A549 (cell line): ENCODE results near the gene DRAXIN. TPM values are rescaled to one million over a fixed set of nuclear protein-coding genes. Genes with fewer than 3 reads are reported as not detected.

Experiments
- ATAC-seq, 2 experiments: fragments of 200-7000 bp in 1 of 2; fragments of >200 bp in 1 of 2; cut with Nextera tagmentation in 1 of 2; cut with Tn5 transposase in 1 of 2; 3 replicates each; pipeline versions ENCODE4 v1.8.0 to v1.9.1; 2018 to 2020; ENCODE audit warnings: mild to moderate bottlenecking in 1 of 2, moderate library complexity in 1 of 2
- CTCF ChIA-PET: fragments of 300-600 bp; sonication (Branson Sonifier 250); formaldehyde crosslinking; extraction: SDS; loops from one replicate; lab custom pipeline; 2021; ENCODE audit warnings: antibody characterized with exemption, inconsistent platforms; lab: Yijun Ruan, JAX
- POLR2A ChIA-PET: fragments of 350-600 bp; formaldehyde crosslinking; extraction: SDS; loops from one replicate; lab custom pipeline; 2021; ENCODE audit warnings: antibody characterized with exemption, inconsistent platforms; lab: Yijun Ruan, JAX
- DNase-seq, 2 experiments: peaks; one replicate each; pipeline versions ENCODE4 v3.0.0 to v3.0.0-alpha.2; 2011 to 2016; ENCODE audit warnings: low read depth in 1 of 2, low spot score in 1 of 2
- FAIRE-seq: peaks from 2 replicates; lab custom pipeline; 2011; peaks lifted over from hg19 to GRCh38; lab: Jason Lieb, UNC
- H3K27ac ChIP-seq, 2 experiments: fragments of >200 bp; sonication (Bioruptor Twin); formaldehyde crosslinking; 3 replicates each; pipeline ENCODE4 v1.5.1; 2016 to 2017
- H3K4me1 ChIP-seq: fragments of >200 bp; sonication (Bioruptor Twin); formaldehyde crosslinking; 3 replicates; pipeline ENCODE4 v1.6.1; 2016
- H3K4me2 ChIP-seq: fragments of >200 bp; sonication (Bioruptor Twin); formaldehyde crosslinking; 3 replicates; pipeline ENCODE4 v1.6.1; 2016
- H3K4me3 ChIP-seq: fragments of >200 bp; sonication (Bioruptor Twin); formaldehyde crosslinking; 3 replicates; pipeline ENCODE4 v1.5.1; 2016
- H3K9me3 ChIP-seq: fragments of >200 bp; sonication (Bioruptor Twin); formaldehyde crosslinking; 3 replicates; pipeline ENCODE4 v1.6.1; 2016
- CBX2 ChIP-seq: fragments of 200-600 bp; sonication (generic); IDR thresholded peaks from 2 replicates; pipeline ENCODE4 v1.6.1; 2016; ENCODE audit warnings: low read depth, mild to moderate bottlenecking, borderline replicate concordance
- CTCF ChIP-seq: fragments of >200 bp; sonication (Bioruptor Twin); formaldehyde crosslinking; IDR thresholded peaks from 3 replicates; pipeline ENCODE4 v1.5.1; 2016
- E2F6 ChIP-seq: IDR thresholded peaks from 2 replicates; pipeline ENCODE4 v1.6.1; 2012; ENCODE audit warnings: low read depth, borderline replicate concordance
- EHF ChIP-seq: fragments of 250-450 bp; sonication (Bioruptor Pico); IDR thresholded peaks from 2 replicates; pipeline ENCODE4 v1.5.0; 2020; ENCODE audit warnings: mild to moderate bottlenecking
- ESRRA ChIP-seq: fragments of 150-350 bp; IDR thresholded peaks from 2 replicates; pipeline ENCODE4 v1.6.1; 2014; ENCODE audit warnings: mild to moderate bottlenecking, low read length, borderline replicate concordance
- FOSB ChIP-seq: fragments of 250-450 bp; sonication (Bioruptor Pico); IDR thresholded peaks from 2 replicates; pipeline ENCODE4 v1.5.0; 2020; ENCODE audit warnings: mild to moderate bottlenecking, moderate library complexity
- FOXS1 ChIP-seq: fragments of 250-450 bp; sonication (Bioruptor Pico); IDR thresholded peaks from 2 replicates; pipeline ENCODE4 v1.5.0; 2020; ENCODE audit warnings: mild to moderate bottlenecking, moderate library complexity
- JUN ChIP-seq, 2 experiments: fragments of >200 bp; sonication (Bioruptor Twin); formaldehyde crosslinking; IDR thresholded peaks; 2 replicates in 1 of 2; 3 replicates in 1 of 2; pipeline ENCODE4 v1.6.1; 2016 to 2017
- MAZ ChIP-seq: fragments of 150-350 bp; IDR thresholded peaks from 2 replicates; pipeline ENCODE4 v1.6.1; 2014; ENCODE audit warnings: antibody characterized with exemption, low read depth, low read length, borderline replicate concordance
- NPAS2 ChIP-seq: fragments of 250-450 bp; sonication (Bioruptor Pico); IDR thresholded peaks from 2 replicates; pipeline ENCODE4 v1.8.0; 2022; ENCODE audit warnings: mild to moderate bottlenecking, moderate library complexity, borderline replicate concordance
- PHF8 ChIP-seq: fragments of 200-600 bp; sonication (generic); IDR thresholded peaks from 2 replicates; pipeline ENCODE4 v1.6.1; 2016; ENCODE audit warnings: low read depth, mild to moderate bottlenecking, antibody characterized with exemption, moderate library complexity, borderline replicate concordance
- RFX5 ChIP-seq: fragments of 450-650 bp; IDR thresholded peaks from 2 replicates; pipeline ENCODE4 v1.7.1; 2014; ENCODE audit warnings: antibody characterized with exemption, mild to moderate bottlenecking, moderate library complexity
- RNF2 ChIP-seq: fragments of 200-600 bp; sonication (generic); IDR thresholded peaks from 2 replicates; pipeline ENCODE4 v1.6.1; 2016; ENCODE audit warnings: low read depth, mild to moderate bottlenecking, antibody characterized with exemption, moderate library complexity, borderline replicate concordance
- SREBF2 ChIP-seq: fragments of 450-650 bp; IDR thresholded peaks from 2 replicates; pipeline ENCODE4 v1.6.1; 2014; ENCODE audit warnings: mild to moderate bottlenecking, moderate library complexity
- TFCP2L1 ChIP-seq: fragments of 250-450 bp; sonication (Bioruptor Pico); IDR thresholded peaks from 2 replicates; pipeline ENCODE4 v1.5.0; 2021; ENCODE audit warnings: mild to moderate bottlenecking
- WGBS: methylation state at CpG from one replicate; pipeline ENCODE4 v1.1.6; 2017; ENCODE audit errors: missing lambda C conversion rate; 5-methylcytosine and 5-hydroxymethylcytosine counted together
- polyA plus RNA-seq, 4 experiments: library from polyadenylated mRNA; depleted of rRNA in 3 of 4; stranded (reverse); fragments of >200 nt; fragmentation: RNase III in 1 of 4; extraction: RNeasy Plus Mini Kit Qiagen cat#74134 plus additional on column Dnase treatment in 1 of 4; gene quantifications; 2 replicates in 3 of 4; 3 replicates in 1 of 4; pipeline ENCODE4 v1.2.3, GENCODE V29; 2011 to 2017
- TF ChIP-seq, protein P1 (sequence below): fragments of 150-350 bp; IDR thresholded peaks from 2 replicates; pipeline ENCODE4 v1.6.1; 2014; ENCODE audit warnings: low read depth, mild to moderate bottlenecking, low read length

The DRAXIN gene
- polyA plus RNA-seq, 2 of the 4 experiments (the other 2 are of a cell fraction) = 0.03 TPM; not detected in 1

DNA sequence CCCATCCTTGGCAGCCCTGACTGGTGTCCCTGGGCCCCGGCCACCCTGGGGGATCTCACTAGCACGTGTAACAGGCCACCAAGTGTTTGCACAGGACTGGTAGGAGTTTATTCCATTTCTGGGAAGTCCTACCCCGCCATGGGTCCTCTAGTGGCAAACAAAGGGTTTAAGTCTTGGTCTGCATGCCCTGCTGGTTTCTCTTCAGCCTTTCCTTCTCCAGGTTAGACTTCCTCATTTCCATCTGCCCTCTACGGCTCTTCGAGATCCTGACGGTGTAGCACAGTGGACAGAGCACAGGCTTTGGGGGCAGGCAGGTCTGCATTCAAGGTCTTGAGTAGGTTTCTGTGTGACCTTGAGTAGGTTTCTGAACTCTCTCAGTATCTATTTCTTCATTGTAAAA, 47.3 kb downstream of the DRAXIN start:
- Histone ChIP-seq H3K4me2 (no peak overlapping the region), H3K4me3 (no peak overlapping the region), H3K27ac (peak overlapping the region in 1 of 2 experiments; percentile 98; a peak in 2 of 6 replicates), H3K9me3 (no peaks in the 10 kb centered on the region), H3K4me1 (peaks cover 14% of the 10 kb centered on the region)
- no peak for TF ChIP-seq PHF8
- ChIA-PET CTCF (interaction anchor here (1.0 to 2.1 kb wide), 2 partner anchors 10 to 57 kb away, joined by 3 to 10 read pairs; no protein-coding TSS in a partner anchor), POLR2A (no interaction called here)
- FAIRE-seq = no peak
- no peak for DNase-seq
- 84% methylated on average over 5 of the region's 6 CpGs for WGBS
- no peak for ATAC-seq

DNA sequence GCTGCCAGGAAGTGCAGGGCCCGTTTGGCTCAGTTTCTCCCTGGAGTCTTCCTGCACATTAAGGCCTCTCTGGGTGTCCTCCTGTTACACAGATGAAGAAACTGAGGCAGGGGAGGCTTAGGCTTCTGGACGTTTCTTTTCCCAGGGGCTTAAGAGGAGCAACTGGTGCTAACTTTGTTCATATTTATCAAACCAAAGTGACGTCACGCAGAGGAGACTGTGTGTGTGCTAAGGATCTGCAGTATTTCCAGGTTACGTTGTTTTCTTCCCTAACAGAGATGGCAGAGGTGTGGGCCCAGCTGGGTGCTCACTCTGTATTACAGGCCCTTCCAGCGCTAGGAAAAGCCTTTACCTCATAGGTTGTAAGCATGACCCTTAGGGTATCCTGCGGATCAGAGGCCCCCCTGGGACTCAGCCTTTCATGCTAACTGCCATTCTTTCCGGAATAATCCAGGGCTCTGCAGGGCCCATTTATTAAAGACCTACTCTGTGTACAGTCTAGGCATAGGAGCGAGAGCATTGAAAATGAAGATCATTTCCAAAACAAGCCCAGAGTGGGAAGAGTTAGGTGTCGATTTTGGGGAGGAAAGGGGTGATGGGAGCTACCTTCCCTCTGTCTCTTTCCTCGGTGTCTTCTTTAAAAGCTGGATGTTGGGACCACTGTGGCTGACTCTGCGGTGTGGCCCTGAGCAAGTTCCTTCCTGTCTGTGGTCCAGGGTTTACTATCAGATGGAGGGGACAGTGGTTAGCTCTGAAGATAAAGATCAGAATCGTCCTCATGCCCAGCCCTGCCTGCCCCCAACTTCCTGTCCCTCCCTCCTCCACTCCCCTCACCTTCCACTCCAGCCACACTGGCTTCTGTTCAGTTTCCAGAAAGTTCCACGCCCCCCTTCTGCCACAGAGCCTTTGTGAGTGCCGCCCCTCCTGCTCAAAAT, 49.0 kb downstream of the DRAXIN start:
- ChIA-PET CTCF (interaction anchor here (1.0 kb wide), 1 partner anchor 9 kb away, joined by 5 read pairs; no protein-coding TSS in a partner anchor), POLR2A (no interaction called here)
- Histone ChIP-seq H3K4me2 (no peak overlapping the region), H3K9me3 (no peaks in the 10 kb centered on the region), H3K4me3 (no peak overlapping the region), H3K4me1 (peaks cover 14% of the 10 kb centered on the region), H3K27ac (no peak overlapping the region)
- no peak for ATAC-seq
- FAIRE-seq = no peak
- WGBS = 73% methylated on average over 15 of the region's 15 CpGs
- TF ChIP-seq MAZ (no peak), FOXS1 (CRISPR knock-in tag) (no peak), EHF (CRISPR knock-in tag) (no peak), CTCF (no peak), FOSB (CRISPR knock-in tag) (no peak), SREBF2 (no peak), CBX2 (no peak), JUN (IDR thresholded peaks at IDR 0.05) (no peak), E2F6 (no peak)
- no peak for DNase-seq

GRCh38 chr1:11741482-11741881, 50.0 kb downstream of the DRAXIN start:
- ChIA-PET POLR2A (no interaction called here), CTCF (no interaction called here)
- FAIRE-seq = no peak

More at GRCh38 chr1:11741482-11741881, 50.0 kb downstream of the DRAXIN start:
- no peak overlapping the region for H3K27ac ChIP-seq
- WGBS = 93% methylated on average over 4 of the region's 4 CpGs
- ATAC-seq (no peak), DNase-seq (no peak)
- TF ChIP-seq ESRRA (no peak), NPAS2 (CRISPR knock-in tag) (no peak), RNF2 (no peak), RFX5 (no peak), TFCP2L1 (CRISPR knock-in tag) (no peak)
- TF ChIP-seq, protein P1, sequence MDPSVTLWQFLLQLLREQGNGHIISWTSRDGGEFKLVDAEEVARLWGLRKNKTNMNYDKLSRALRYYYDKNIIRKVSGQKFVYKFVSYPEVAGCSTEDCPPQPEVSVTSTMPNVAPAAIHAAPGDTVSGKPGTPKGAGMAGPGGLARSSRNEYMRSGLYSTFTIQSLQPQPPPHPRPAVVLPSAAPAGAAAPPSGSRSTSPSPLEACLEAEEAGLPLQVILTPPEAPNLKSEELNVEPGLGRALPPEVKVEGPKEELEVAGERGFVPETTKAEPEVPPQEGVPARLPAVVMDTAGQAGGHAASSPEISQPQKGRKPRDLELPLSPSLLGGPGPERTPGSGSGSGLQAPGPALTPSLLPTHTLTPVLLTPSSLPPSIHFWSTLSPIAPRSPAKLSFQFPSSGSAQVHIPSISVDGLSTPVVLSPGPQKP = no peak
- no peak overlapping the region for H3K4me2 ChIP-seq
- no peaks in the 10 kb centered on the region for H3K9me3 ChIP-seq
- no peak overlapping the region for H3K4me3 ChIP-seq
- peaks cover 14% of the 10 kb centered on the region for H3K4me1 ChIP-seq
